Measurements from ENCODE around the gene SH3D19. TPM values are rescaled to one million over a fixed set of nuclear protein-coding genes. Genes with fewer than 3 reads are reported as not detected.
"Not testable (repeated sequence)": the region's sequence is repeated elsewhere in the genome, so short reads cannot be mapped to it uniquely, and the experiment has no call there.

SH3D19 gene
- total RNA-seq, 1 experiment from 2014 or later: 5.3 TPM

DNA sequence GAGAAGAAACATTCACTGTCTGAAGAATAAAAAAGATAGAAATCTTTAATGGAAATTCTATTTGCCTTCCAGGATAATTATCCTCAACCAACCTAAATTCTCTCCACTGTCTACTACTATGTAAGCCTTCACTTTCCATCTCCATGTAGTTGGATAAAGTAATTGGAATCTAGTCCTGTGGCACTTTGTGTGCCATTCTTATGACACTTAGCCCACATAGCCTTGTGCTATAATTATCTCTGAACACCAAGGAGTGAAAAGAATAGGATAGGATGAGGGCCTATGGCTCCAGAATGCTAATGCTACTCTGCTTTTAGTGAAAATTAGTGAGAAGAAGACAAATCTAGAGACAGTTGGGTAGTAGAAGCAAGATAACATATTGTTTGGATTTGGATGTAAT lies 28.2 kb downstream of the SH3D19 start:
- Histone ChIP-seq H3K36me3 (no peaks in the 10 kb centered on the region), H3K4me3 (no peak overlapping the region), H3K9me3 (no peaks in the 10 kb centered on the region), H3K27me3 (no peaks in the 10 kb centered on the region)
- DNase-seq: no peak

DNA sequence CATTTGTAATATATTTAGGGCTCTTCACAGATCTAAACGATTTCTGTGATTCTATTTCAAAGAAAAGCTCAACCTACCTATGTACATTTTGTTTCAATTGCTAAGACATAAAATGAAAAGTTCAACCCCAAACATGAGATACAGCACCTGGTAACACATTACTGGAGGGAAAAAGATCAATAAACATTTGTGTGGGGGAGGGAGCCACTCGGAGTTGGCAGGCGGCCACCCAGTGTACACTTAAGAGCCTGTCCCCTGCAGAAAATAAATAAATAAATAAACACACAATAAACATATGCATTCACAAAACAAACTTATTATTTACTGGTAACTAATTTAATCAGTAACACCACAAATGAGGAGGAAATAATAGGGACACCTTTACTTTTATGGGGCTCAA lies 29.2 kb downstream of the SH3D19 start:
- H3K9me3 ChIP-seq: no peaks in the 10 kb centered on the region

DNA sequence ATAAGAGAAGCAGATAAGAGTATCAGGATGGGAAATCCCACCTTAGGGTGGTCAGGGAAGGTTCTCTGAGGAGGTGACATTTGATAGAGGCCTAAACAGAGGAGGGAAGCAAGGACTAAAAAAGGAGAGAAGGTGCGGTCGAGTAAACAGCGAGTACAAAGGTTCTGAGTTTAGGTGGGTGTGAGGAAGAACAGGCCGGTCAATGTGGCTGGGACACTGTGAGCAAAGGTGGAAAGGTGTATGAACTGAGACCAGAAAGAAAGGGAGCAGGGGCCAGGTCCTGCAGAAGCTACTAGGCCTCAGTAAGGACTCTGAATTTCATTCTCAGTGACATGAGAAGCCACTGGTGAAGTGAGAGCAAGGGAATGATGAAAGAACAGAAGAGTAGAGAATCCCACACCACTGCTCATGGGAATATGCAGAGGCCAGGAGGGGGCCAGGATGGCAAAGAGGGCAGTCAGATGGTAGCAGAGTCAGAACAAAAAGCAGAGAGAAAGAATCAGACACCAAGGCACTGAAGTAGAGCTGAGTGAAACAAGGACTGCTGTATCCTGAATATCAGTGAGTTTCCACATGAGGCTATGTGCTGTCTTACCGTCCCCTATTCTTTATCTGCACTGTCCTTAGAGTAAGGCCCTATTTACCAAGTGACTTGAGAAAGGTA lies 30.4 kb downstream of the SH3D19 start:
- Histone ChIP-seq H3K36me3 (no peaks in the 10 kb centered on the region), H3K4me3 (no peak overlapping the region), H3K27me3 (no peaks in the 10 kb centered on the region), H3K9me3 (no peaks in the 10 kb centered on the region)
- no peak for DNase-seq

More for the DNA sequence above, 29.2 kb downstream of the SH3D19 start:
- Histone ChIP-seq H3K27me3 (no peaks in the 10 kb centered on the region), H3K36me3 (no peaks in the 10 kb centered on the region), H3K4me3 (no peak overlapping the region)
- DNase-seq: no peak

DNA sequence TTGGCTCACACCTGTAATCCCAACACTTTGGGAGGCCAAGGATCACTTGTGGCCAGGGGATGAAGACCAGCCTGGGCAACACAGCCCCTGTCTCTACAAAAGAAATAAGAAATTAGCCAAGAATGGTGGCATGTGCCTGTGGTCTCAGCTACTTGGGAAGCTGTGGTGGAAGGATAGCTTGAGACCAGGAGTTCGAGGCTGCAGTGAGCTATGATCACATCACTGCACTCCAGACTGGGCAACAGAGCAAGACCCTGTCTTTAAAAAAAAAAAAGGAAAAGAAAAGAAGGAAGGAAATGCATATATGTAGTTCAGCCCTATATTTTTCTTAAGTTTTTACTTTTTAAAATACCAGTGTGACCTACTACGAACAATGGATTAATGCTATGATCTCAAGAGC lies 33.4 kb downstream of the SH3D19 start:
- Histone ChIP-seq H3K36me3 (no peaks in the 10 kb centered on the region), H3K9me3 (no peaks in the 10 kb centered on the region), H3K4me3 (no peak overlapping the region), H3K27me3 (no peaks in the 10 kb centered on the region)
- no peak for DNase-seq

DNA sequence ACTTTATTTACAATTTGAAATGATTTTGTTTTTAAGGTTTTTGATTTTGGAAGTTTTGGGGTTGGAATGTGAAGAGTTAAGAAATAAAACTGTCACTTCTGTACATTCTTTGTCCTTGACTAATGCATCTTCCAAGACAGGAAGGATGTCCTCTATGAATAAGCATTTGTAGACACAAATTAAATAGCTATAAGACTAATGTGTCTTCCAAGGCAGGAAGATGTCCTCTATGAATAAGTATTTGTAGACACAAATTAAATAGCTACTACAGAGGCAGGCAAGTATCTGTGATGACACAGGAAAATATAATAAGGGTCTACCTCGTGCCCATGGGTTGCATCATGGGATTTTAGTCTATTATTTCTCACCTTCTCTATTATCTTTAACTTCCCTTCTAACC lies 33.9 kb downstream of the SH3D19 start:
- H3K4me3 ChIP-seq: no peak overlapping the region
- H3K27me3 ChIP-seq: no peaks in the 10 kb centered on the region
- no peak for DNase-seq
- no peaks in the 10 kb centered on the region for H3K36me3 ChIP-seq
- H3K9me3 ChIP-seq: no peaks in the 10 kb centered on the region

DNA sequence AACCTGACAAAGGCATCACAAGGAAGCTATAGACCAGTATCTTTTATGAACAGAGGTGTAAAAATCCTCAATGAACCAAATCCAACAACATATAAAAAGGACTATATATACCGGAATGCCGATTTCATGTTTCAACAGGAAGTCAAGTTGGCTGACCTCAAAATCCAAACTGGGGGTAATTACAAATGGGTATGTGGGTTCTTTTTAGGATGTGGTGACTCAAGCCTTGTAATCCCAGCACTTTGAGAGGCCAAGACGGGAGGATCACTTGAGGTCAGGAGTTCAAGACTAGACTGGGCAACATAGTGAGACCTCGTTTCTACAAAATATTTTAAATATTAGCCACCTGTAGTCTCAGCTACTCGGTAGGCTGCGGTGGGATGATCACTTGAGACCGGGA lies 38.0 kb downstream of the SH3D19 start:
- DNase-seq: peak; percentile 2
- Histone ChIP-seq H3K36me3 (no peaks in the 10 kb centered on the region), H3K9me3 (no peaks in the 10 kb centered on the region), H3K4me3 (no peak overlapping the region), H3K27me3 (no peaks in the 10 kb centered on the region)

DNA sequence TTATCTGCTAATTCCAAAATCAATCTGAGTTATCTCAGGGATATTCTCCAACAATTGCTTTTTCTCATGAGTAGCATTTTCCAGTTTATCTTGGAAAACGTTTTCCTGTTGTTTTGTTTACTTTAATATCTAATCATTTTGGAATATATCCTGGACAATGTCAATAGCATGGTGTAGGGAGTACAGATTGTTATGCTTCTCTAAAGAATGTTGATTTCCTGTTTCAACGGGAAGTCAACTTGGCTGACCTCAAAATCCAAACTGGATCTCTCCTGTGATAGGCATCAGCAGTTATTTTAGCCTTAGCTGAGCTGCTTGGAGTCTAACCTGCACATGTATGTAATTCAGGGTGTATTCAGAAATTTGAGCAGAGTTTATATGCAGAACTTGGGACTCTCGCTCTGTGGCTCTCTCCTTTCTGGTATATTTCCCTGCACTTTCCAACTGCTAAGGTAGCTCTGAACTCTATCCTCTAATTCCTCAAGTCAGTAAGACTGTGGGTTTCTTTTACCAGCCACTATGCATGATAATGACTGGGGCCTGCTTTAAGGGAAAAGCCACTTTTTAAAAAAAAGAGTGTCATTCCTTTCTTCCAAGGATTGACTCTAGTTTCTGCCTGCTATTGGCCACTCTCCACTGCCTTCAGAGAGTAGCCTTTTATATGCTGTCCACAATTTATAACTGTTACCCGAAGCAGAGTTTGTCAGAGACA lies 40.7 kb downstream of the SH3D19 start:
- no peak for DNase-seq
- H3K36me3 ChIP-seq: no peaks in the 10 kb centered on the region
- H3K27me3 ChIP-seq: no peaks in the 10 kb centered on the region
- H3K9me3 ChIP-seq: no peaks in the 10 kb centered on the region
- no peak overlapping the region for H3K4me3 ChIP-seq

DNA sequence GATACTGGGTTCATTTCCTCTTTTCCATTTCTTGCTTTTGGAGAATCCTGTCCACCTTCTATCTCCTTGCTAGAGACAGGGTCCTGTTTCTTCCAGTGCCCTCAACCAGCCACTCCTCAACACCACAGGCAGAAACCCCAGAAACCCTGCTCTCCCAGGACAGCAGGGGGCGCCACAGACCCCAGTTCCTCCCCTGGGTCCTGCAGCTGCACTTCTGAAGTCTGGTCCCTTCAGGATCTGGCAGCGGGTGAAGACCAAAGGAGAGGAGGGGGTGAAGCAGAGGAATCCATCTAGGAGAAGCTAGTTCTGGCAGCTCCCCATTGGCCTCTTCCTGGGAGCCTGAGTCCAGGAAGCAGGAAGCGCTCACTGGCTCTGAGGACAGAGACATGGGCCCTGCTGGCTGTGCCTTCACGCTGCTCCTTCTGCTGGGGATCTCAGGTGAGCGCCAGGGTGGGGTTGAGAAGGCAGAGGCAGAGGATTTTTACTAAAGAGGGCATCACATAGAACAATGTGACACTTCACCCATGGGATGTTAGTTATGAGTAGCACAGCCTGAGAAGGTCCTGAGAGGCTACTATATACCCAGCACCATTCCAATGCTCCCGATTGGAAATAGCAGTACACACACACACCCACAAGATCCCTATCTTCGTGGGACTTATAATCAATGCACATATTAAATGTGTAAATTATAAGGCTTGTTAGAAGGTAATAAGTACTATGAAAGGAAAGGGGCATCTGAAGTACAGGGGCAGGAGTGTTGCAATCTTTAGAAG lies 48.4 kb downstream of the SH3D19 start, which contains the start of gene PRSS48:
PRSS48 (plus strand) TSS at position 375 of the 776 bp plus-strand sequence; CDS start at position 387, 12 bp downstream.
- H3K9me3 ChIP-seq: no peaks in the 10 kb centered on the region
- peak; percentile 35 for DNase-seq
- H3K27me3 ChIP-seq: no peaks in the 10 kb centered on the region
- no peaks in the 10 kb centered on the region for H3K36me3 ChIP-seq
- no peak within 1 kb of the TSS for H3K4me3 ChIP-seq

DNA sequence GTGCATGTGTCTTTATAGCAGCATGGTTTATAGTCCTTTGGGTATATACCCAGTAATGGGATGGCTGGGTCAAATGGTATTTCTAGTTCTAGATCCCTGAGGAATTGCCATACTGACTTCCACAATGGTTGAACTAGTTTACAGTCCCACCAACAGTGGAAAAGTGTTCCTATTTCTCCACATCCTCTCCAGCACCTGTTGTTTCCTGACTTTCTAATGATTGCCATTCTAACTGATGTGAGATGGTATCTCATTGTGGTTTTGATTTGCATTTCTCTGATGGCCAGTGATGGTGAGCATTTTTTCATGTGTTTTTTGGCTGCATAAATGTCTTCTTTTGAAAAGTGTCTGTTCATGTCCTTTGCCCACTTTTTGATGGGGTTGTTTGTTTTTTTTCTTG lies 56.5 kb downstream of the SH3D19 start:
- not testable (repeated sequence) for H3K27me3 ChIP-seq

DNA sequence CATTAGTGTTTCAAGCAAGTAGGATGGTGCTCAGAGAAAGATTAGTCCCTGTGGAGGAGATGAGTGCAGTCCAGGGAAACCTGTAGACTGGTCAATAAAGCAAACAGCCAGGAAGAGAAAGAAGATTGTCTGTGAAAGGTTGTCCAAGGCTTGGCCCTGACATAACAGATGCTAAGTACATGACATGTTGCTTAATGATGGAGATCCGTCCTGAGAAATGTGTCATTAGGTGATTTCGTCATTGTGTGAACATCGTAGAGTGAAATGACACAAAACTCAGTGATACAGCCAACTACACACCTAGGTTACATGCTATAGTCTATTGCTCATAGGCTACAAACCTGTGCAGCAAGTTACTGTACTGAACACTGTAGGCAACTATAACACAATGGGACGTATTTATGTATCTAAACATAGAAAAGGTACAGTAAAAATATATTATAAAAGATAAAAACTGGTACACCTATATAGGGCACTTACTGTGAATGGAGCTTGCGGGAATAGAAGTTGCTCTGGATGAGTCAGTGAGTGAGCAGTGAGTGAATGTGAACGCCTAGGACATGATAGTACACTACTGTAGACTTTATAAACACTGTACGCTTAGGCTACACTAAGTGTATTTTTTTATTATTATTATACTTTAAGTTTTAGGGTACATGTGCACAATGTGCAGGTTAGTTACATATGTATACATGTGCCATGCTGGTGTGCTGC lies 57.4 kb downstream of the SH3D19 start:
- no peaks in the 10 kb centered on the region for H3K27me3 ChIP-seq
- no peak for DNase-seq

More for the DNA sequence above, 56.5 kb downstream of the SH3D19 start:
- not testable (repeated sequence) for DNase-seq, H3K36me3 ChIP-seq, H3K9me3 ChIP-seq, H3K4me3 ChIP-seq

DNA sequence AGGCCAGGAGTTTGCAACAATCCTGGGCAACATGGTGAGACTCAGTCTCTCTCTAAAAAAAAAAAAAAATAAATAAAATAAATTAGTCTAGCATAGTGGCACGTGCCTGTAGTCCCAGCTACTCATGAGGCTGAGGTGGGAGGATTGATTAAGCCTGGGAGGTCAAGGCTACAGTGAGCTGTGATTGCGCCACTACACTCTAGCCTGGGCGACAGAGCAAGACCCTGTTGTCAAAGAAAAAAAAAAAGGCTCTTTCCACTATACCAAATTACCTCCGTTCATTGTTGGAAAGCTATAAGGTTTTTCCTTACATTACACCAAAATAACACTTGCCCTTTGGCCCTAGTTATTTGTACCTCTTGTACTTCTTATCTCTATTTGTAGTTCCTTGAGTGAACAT lies 58.3 kb downstream of the SH3D19 start:
- no peak for DNase-seq
- no peak overlapping the region for H3K4me3 ChIP-seq
- H3K27me3 ChIP-seq: no peaks in the 10 kb centered on the region
- H3K9me3 ChIP-seq: no peaks in the 10 kb centered on the region
- no peaks in the 10 kb centered on the region for H3K36me3 ChIP-seq

More for the DNA sequence above, 57.4 kb downstream of the SH3D19 start:
- H3K4me3 ChIP-seq: no peak overlapping the region
- no peaks in the 10 kb centered on the region for H3K9me3 ChIP-seq
- no peaks in the 10 kb centered on the region for H3K36me3 ChIP-seq

DNA sequence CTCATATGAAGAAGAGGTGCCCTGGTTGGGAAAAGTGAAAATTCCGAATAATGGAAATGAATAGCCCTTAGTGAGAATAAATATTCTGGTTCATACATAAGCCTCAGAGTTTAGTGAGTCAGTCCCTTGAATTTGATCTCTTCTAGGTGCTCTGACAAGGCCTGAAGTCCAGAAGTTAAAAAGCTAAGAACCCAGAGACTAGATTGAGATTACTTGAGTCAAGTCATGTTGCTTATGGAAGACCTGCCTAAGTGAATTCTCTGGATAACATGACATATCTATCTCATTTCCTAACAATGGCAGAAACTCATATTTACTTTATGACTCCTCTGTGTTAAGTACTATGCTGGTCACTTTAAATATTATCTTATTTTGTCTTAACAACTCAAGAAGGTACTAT lies 58.9 kb downstream of the SH3D19 start:
- DNase-seq: no peak
- no peak overlapping the region for H3K4me3 ChIP-seq

DNA sequence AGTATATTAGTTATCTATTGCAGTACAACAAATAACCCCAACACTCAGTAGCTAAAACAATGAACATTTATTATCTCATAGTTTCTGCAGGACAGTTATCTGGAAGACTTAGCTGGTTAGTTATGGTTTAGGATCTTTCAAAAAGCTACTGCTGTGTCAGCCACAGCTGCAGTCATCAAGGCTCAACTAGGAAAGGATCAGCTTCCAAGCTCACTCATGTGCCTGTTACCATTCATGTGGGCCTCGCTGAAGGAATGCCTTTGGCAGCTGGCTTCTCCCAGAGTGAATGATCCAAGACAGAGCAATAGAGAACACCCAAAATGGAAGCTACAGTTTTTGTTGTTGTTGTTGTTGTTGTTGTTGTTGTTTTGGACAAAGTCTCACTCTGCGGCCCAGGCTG lies 62.0 kb downstream of the SH3D19 start:
- no peak for DNase-seq
- Histone ChIP-seq H3K27me3 (no peaks in the 10 kb centered on the region), H3K4me3 (no peak overlapping the region)

More for the DNA sequence above, 58.9 kb downstream of the SH3D19 start:
- no peaks in the 10 kb centered on the region for H3K27me3 ChIP-seq
- no peaks in the 10 kb centered on the region for H3K9me3 ChIP-seq
- H3K36me3 ChIP-seq: no peaks in the 10 kb centered on the region

DNA sequence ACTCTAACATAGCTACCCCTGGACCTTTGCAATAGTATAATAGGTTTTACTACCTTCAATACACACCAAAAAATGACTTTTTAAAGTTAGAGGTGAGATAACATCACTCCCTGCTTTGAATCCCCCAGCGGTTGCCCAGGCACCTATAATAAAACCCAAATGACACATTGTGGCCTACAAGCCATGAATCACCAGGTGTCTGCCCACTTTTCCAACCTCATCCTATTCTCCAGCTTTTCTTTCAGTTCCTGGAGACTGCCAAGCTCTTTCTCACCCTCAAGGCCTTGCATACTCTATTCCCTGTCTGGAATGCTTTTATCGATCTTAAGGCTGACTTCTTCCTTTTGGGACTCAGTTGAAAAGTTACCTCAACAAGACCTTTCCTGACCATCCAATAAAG lies 64.9 kb downstream of the SH3D19 start:
- DNase-seq: no peak
- no peaks in the 10 kb centered on the region for H3K27me3 ChIP-seq
- H3K36me3 ChIP-seq: no peaks in the 10 kb centered on the region
- H3K4me3 ChIP-seq: no peak overlapping the region
- no peaks in the 10 kb centered on the region for H3K9me3 ChIP-seq

More for the DNA sequence above, 62.0 kb downstream of the SH3D19 start:
- H3K36me3 ChIP-seq: no peaks in the 10 kb centered on the region
- H3K9me3 ChIP-seq: no peaks in the 10 kb centered on the region

DNA sequence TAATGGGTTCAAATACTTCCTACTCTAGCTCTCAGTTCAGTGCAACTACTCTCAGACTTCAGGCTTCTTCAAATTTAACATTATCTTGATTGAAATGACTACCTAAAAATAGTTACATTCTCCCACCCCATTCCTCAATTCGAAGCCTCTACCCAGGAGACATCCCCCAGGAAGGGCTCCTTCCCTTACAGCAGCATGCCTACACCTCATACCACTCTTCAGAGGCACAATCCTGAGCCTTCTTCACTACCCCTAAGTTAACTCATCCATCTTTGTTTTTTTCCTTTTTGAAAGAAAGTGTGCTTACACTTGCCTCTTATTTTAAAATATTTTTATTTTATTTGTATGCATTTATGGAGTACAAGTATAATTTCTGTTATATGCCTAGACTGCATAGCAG lies 65.7 kb downstream of the SH3D19 start:
- H3K36me3 ChIP-seq: no peaks in the 10 kb centered on the region
- no peaks in the 10 kb centered on the region for H3K9me3 ChIP-seq
- no peak for DNase-seq
- no peaks in the 10 kb centered on the region for H3K27me3 ChIP-seq
- no peak overlapping the region for H3K4me3 ChIP-seq

DNA sequence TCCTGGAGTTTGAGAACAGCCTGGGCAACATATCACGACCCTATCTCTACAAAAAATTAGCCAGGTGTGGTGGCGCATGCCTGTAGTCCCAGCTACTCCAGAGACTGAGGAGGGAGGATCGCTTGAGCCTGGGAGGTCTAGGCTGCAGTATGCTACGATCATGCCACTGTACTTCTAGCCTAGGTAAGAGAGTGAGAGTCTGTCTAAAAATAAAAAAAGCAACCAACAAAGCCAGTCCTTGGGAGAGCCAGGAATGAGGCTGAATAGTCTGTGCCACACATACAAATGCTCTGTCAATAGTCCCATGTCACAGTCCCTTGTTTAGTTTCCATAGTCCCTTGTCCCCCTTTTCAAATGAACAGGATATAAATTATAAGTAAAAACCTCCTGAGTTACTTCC lies 67.7 kb downstream of the SH3D19 start:
- no peaks in the 10 kb centered on the region for H3K36me3 ChIP-seq
- H3K27me3 ChIP-seq: no peaks in the 10 kb centered on the region
- no peak overlapping the region for H3K4me3 ChIP-seq
- H3K9me3 ChIP-seq: no peaks in the 10 kb centered on the region
- DNase-seq: no peak

DNA sequence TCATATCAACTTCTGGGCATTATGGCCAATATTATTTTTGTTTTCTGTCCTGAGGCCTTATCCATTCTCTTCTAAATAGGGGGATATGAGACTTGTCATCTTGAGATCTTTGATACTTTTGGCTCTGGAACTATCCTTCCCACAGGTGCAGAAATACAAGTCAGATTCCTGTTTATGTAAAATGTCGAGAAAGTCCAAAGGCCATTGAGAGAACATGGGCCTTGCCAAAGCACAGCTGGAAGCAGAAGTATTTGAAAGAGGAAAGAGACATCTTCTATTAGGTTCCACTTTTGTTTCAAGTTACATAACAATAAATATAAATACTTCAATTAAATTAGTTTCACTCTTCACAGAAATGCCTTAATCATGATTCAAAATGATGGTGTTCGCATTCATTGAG lies 69.3 kb downstream of the SH3D19 start:
- Histone ChIP-seq H3K36me3 (no peaks in the 10 kb centered on the region), H3K4me3 (no peak overlapping the region), H3K9me3 (no peaks in the 10 kb centered on the region), H3K27me3 (no peaks in the 10 kb centered on the region)
- DNase-seq: no peak
